B cell (primary cell): Measurements from ENCODE around the gene GARRE1. TPM values are rescaled to one million over a fixed set of nuclear protein-coding genes. Genes with fewer than 3 reads are reported as not detected.

Experiments used
- ATAC-seq: fragments of 200-7000 bp; cut with Tn5 transposase; one replicate; pipeline ENCODE4 v1.10.0; 2021; ENCODE audit warnings: low read depth, mild to moderate bottlenecking, moderate number of reproducible peaks, moderate library complexity
- CTCF ChIA-PET: fragments of 350-600 bp; sonication (Branson Sonifier 250); formaldehyde crosslinking; loops from one replicate; lab custom pipeline; 2021; ENCODE audit warnings: antibody characterized with exemption, inconsistent platforms; lab: Charles Lee
- POLR2A ChIA-PET: fragments of 350-600 bp; sonication (Branson Sonifier 250); formaldehyde crosslinking; loops from one replicate; lab custom pipeline; 2021; ENCODE audit warnings: antibody characterized with exemption; lab: Charles Lee
- DNase-seq: peaks from one replicate; pipeline ENCODE4 v3.0.0; 2013
- H2AFZ ChIP-seq: 2 replicates; pipeline ENCODE4 v1.6.1; 2012; ENCODE audit warnings: mild to moderate bottlenecking, low read depth, low read length; ENCODE audit not compliant: insufficient read depth, poor library complexity, severe bottlenecking
- H3K27ac ChIP-seq, 2 donors: 1 replicate in 1 of 2; 2 replicates in 1 of 2; pipeline ENCODE4 v1.5.1; 2012 to 2013; ENCODE audit warnings: low read length in 2 of 2, mild to moderate bottlenecking in 2 of 2, moderate library complexity in 1 of 2
- H3K27me3 ChIP-seq, 4 experiments: fragments of 200-600 bp in 1 of 4; sonication (generic) in 1 of 4; replicated peaks in 1 of 4; 1 replicate in 2 of 4; 2 replicates in 2 of 4; pipeline versions ENCODE4 v1.6.1 to v1.7.0; 2013 to 2016; ENCODE audit warnings: low read length in 3 of 4, mild to moderate bottlenecking in 2 of 4, mixed read lengths in 1 of 4, moderate library complexity in 1 of 4; ENCODE audit not compliant: insufficient read depth in 4 of 4, control insufficient read depth in 3 of 4; ENCODE audit errors: control extremely low read depth in 1 of 4
- H3K36me3 ChIP-seq, 2 experiments: replicated peaks in 1 of 2; 1 replicate in 1 of 2; 2 replicates in 1 of 2; pipeline versions ENCODE4 v1.6.1 to v1.7.1; 2013; ENCODE audit warnings: low read length in 1 of 2; ENCODE audit not compliant: insufficient read depth in 2 of 2, control insufficient read depth in 1 of 2; ENCODE audit errors: control extremely low read depth in 1 of 2, extremely low read depth in 1 of 2
- H3K4me1 ChIP-seq, 2 donors: fragments of 200-600 bp in 1 of 2; sonication (generic) in 1 of 2; 1 replicate in 1 of 2; 2 replicates in 1 of 2; pipeline versions ENCODE4 v1.5.1 to v1.6.1; 2013 to 2017; ENCODE audit warnings: low read length in 2 of 2; ENCODE audit not compliant: control insufficient read depth in 2 of 2, insufficient read depth in 2 of 2
- H3K4me2 ChIP-seq: replicated peaks from 2 replicates; pipeline ENCODE3; 2012; ENCODE audit warnings: mild to moderate bottlenecking, low read depth, low read length; ENCODE audit not compliant: poor library complexity, severe bottlenecking
- H3K4me3 ChIP-seq, 5 experiments: fragments of 200-600 bp in 1 of 5; sonication (generic) in 1 of 5; 1 replicate in 3 of 5; 2 replicates in 2 of 5; pipeline versions ENCODE4 v1.5.1 to v1.7.0; 2011 to 2016; ENCODE audit warnings: low read length in 4 of 5, mild to moderate bottlenecking in 4 of 5, low read depth in 2 of 5, control low read depth in 1 of 5, moderate library complexity in 1 of 5; ENCODE audit not compliant: insufficient read depth in 1 of 5; ENCODE audit errors: control extremely low read depth in 1 of 5, extremely low read depth in 1 of 5
- H3K79me2 ChIP-seq: fragments of 200-600 bp; sonication (generic); one replicate; pipeline ENCODE4 v1.6.0; 2016; ENCODE audit warnings: low read length; ENCODE audit not compliant: control insufficient read depth, insufficient read depth
- H3K9ac ChIP-seq: fragments of 200-600 bp; sonication (generic); 2 replicates; pipeline ENCODE4 v1.6.1; 2017; ENCODE audit warnings: mild to moderate bottlenecking, low read length, moderate library complexity
- H3K9me3 ChIP-seq, 3 donors: one replicate each; pipeline versions ENCODE4 v1.6.1 to v1.7.1; 2013; ENCODE audit warnings: low read length in 2 of 3; ENCODE audit not compliant: control insufficient read depth in 2 of 3, insufficient read depth in 1 of 3; ENCODE audit errors: control extremely low read depth in 1 of 3
- H4K20me1 ChIP-seq: 2 replicates; pipeline ENCODE4 v1.6.0; 2012; ENCODE audit warnings: mild to moderate bottlenecking, low read length; ENCODE audit not compliant: insufficient read depth, control insufficient read depth, poor library complexity, severe bottlenecking
- H3K27ac Mint-ChIP-seq: one replicate; pipeline ENCODE4 v1.8.0; 2021; ENCODE audit warnings: mixed read lengths
- H3K27me3 Mint-ChIP-seq: one replicate; pipeline ENCODE4 v1.8.0; 2021; ENCODE audit warnings: mixed read lengths
- H3K4me1 Mint-ChIP-seq: one replicate; pipeline ENCODE4 v1.8.0; 2021; ENCODE audit warnings: mixed read lengths
- H3K4me3 Mint-ChIP-seq: one replicate; pipeline ENCODE4 v1.8.0; 2021; ENCODE audit warnings: mixed read lengths
- H3K9me3 Mint-ChIP-seq: one replicate; pipeline ENCODE4 v1.8.0; 2022; ENCODE audit warnings: mixed read lengths; ENCODE audit not compliant: insufficient read depth
- CTCF ChIP-seq: fragments of 200-600 bp; IDR thresholded peaks from one replicate; pipeline ENCODE4 v1.8.0; 2022; ENCODE audit warnings: antibody characterized with exemption, mild to moderate bottlenecking
- EZH2 ChIP-seq: IDR thresholded peaks from 2 replicates; pipeline ENCODE4 v1.6.1; 2012; ENCODE audit warnings: borderline replicate concordance, low read depth, mild to moderate bottlenecking, moderate library complexity, low read length; ENCODE audit not compliant: insufficient read depth, poor library complexity, severe bottlenecking
- whole genome bisulfite sequencing: methylation state at CpG from one replicate; pipeline ENCODE4 v1.1.5; 2013; ENCODE audit warnings: missing lambda C conversion rate; ENCODE audit not compliant: insufficient coverage; 5-methylcytosine and 5-hydroxymethylcytosine counted together
- intact Hi-C: fragments of 100-400 bp; cut with micrococcal nuclease; formaldehyde crosslinking; loops from one replicate; pipeline ENCODE4 v1.10.0; 2022
- polyA plus RNA-seq: library from polyadenylated mRNA; depleted of rRNA; stranded (reverse); fragments of >200 nt; gene quantifications from 2 replicates; pipeline ENCODE4 v1.2.3, GENCODE V29; 2012
- total RNA-seq, 2 donors: library from RNA; stranded (reverse); fragments of 120-200 nt in 1 of 2; gene quantifications; 1 replicate in 1 of 2; 2 replicates in 1 of 2; pipeline versions ENCODE4 v1.2.3 to v1.2.4, GENCODE V29; 2013 to 2022

GARRE1 gene
- total and polyA plus RNA-seq, 2 donors (not counting 1 experiment from before 2014, with no cell fraction given) = 26.3 to 55.6 TPM

GRCh38 chr19:34298891-34299520 is 44.7 kb downstream of the GARRE1 start:
- peaks cover 4 to 19% of the 10 kb centered on the region in 2 experiments for H3K36me3 ChIP-seq
- over 99% methylated on average over 7 of the region's 10 CpGs for WGBS
- H3K27me3 ChIP-seq = no peaks in the 10 kb centered on the region
- H3K27me3 Mint-ChIP-seq = no peaks in the 10 kb centered on the region
- DNase-seq (no peak), ATAC-seq (no peak)
- H3K4me3 Mint-ChIP-seq = no peak overlapping the region
- no peak overlapping the region for H3K4me2 ChIP-seq
- no peaks in the 10 kb centered on the region for H3K9me3 Mint-ChIP-seq
- no peak overlapping the region for H3K4me3 ChIP-seq
- H3K9me3 ChIP-seq = no peaks in the 10 kb centered on the region
- peaks cover 47% of the 10 kb centered on the region for H3K79me2 ChIP-seq
- no peak overlapping the region for H2AFZ ChIP-seq
- H3K27ac ChIP-seq = no peak overlapping the region
- ChIA-PET POLR2A (no interaction called here), CTCF (no interaction called here)
- no peak overlapping the region for H3K27ac Mint-ChIP-seq
- intact Hi-C loops = no loop called here
- TF ChIP-seq CTCF (no peak), EZH2 (no peak)
- no peak overlapping the region for H3K9ac ChIP-seq
- H4K20me1 ChIP-seq = peaks cover 22% of the 10 kb centered on the region
- peaks cover 2% of the 10 kb centered on the region for H3K4me1 Mint-ChIP-seq
- H3K4me1 ChIP-seq = no peaks in the 10 kb centered on the region

GRCh38 chr19:34299576-34299975 is 45.2 kb downstream of the GARRE1 start:
- H3K4me1 ChIP-seq = no peaks in the 10 kb centered on the region
- no peak overlapping the region for H3K27ac Mint-ChIP-seq
- H3K9ac ChIP-seq = no peak overlapping the region
- ChIA-PET CTCF (no interaction called here), POLR2A (no interaction called here)
- no peaks in the 10 kb centered on the region for H3K9me3 Mint-ChIP-seq
- no peak overlapping the region for H3K27ac ChIP-seq
- H3K27me3 Mint-ChIP-seq = no peaks in the 10 kb centered on the region
- H3K27me3 ChIP-seq = no peaks in the 10 kb centered on the region
- intact Hi-C loops = no loop called here
- H3K4me3 ChIP-seq = no peak overlapping the region
- DNase-seq = no peak
- peaks cover 4 to 19% of the 10 kb centered on the region in 2 experiments for H3K36me3 ChIP-seq
- H3K4me3 Mint-ChIP-seq = no peak overlapping the region
- no peak for ATAC-seq
- no peaks in the 10 kb centered on the region for H3K9me3 ChIP-seq
- no peak for TF ChIP-seq CTCF
- no peak for TF ChIP-seq EZH2
- WGBS = 100% methylated on average over 2 of the region's 5 CpGs
- H3K4me1 Mint-ChIP-seq = peaks cover 2% of the 10 kb centered on the region
- no peak overlapping the region for H2AFZ ChIP-seq
- H3K79me2 ChIP-seq = peaks cover 49% of the 10 kb centered on the region
- no peak overlapping the region for H3K4me2 ChIP-seq
- H4K20me1 ChIP-seq = peaks cover 25% of the 10 kb centered on the region
